Endothelial cell of umbilical vein (primary cell): ENCODE measurements around the gene DPYD. TPM values are rescaled to one million over a fixed set of nuclear protein-coding genes. Genes with fewer than 3 reads are reported as not detected.

Source experiments
- BruUV-seq: library from RNA; stranded (reverse); fragments of 400-500 nt; replicated peaks from 2 replicates; lab custom pipeline; 2021; lab: Mats Ljungman, UMichigan
- CTCF ChIA-PET: fragments of 300-600, 350-600 bp; sonication (Branson Sonifier 250); formaldehyde crosslinking; loops from one replicate; lab custom pipeline; 2021; ENCODE audit warnings: antibody characterized with exemption, inconsistent platforms; lab: Charles Lee
- POLR2A ChIA-PET: fragments of 300-600, 350-600 bp; sonication (Branson Sonifier 250); formaldehyde crosslinking; loops from one replicate; lab custom pipeline; 2021; ENCODE audit warnings: antibody characterized with exemption, inconsistent platforms; lab: Charles Lee
- DNase-seq: peaks from one replicate; pipeline ENCODE4 v3.0.0-alpha.2; 2011; ENCODE audit warnings: low read depth, low spot score
- FAIRE-seq: peaks from 2 replicates; lab custom pipeline; 2011; peaks lifted over from hg19 to GRCh38; lab: Jason Lieb, UNC
- H2AFZ ChIP-seq: 2 replicates; pipeline ENCODE4 v1.6.0; 2012; ENCODE audit warnings: low read depth, low read length, control low read depth, inconsistent platforms
- H3K27ac ChIP-seq: 2 replicates; pipeline ENCODE4 v1.5.1; 2011; ENCODE audit warnings: low read depth, mild to moderate bottlenecking, control low read depth, low read length, moderate library complexity; ENCODE audit not compliant: insufficient read depth
- H3K27me3 ChIP-seq, 2 experiments: 2 replicates each; pipeline versions ENCODE4 v1.6.0 to v1.6.1; 2011; ENCODE audit warnings: low read length in 2 of 2, mixed read lengths in 1 of 2; ENCODE audit not compliant: control insufficient read depth in 2 of 2, insufficient read depth in 2 of 2
- H3K36me3 ChIP-seq, 2 experiments: 2 replicates in 1 of 2; 3 replicates in 1 of 2; pipeline ENCODE4 v1.5.1; 2011; ENCODE audit warnings: low read length in 2 of 2, mild to moderate bottlenecking in 1 of 2, moderate library complexity in 1 of 2; ENCODE audit not compliant: control insufficient read depth in 2 of 2, insufficient read depth in 2 of 2; ENCODE audit errors: extremely low read depth in 1 of 2
- H3K4me1 ChIP-seq: 3 replicates; pipeline ENCODE4 v1.5.1; 2011; ENCODE audit warnings: mild to moderate bottlenecking, low read length; ENCODE audit not compliant: control insufficient read depth, insufficient read depth; ENCODE audit errors: extremely low read depth
- H3K4me2 ChIP-seq: 2 replicates; pipeline ENCODE4 v1.6.1; 2011; ENCODE audit warnings: low read length, control low read depth, mixed read lengths; ENCODE audit not compliant: insufficient read depth
- H3K4me3 ChIP-seq, 3 experiments: fragments of 200-600 bp in 1 of 3; sonication (generic), shearing (Covaris generic) in 1 of 3; replicated peaks in 1 of 3; 2 replicates each; pipeline ENCODE4 v1.5.1; 2011 to 2016; ENCODE audit warnings: control low read depth in 3 of 3, low read length in 3 of 3, mild to moderate bottlenecking in 2 of 3, inconsistent platforms in 1 of 3, low read depth in 1 of 3, moderate library complexity in 1 of 3; ENCODE audit not compliant: insufficient read depth in 1 of 3
- H3K79me2 ChIP-seq: 2 replicates; pipeline ENCODE4 v1.6.0; 2012; ENCODE audit warnings: low read length, inconsistent platforms; ENCODE audit not compliant: control insufficient read depth, insufficient read depth
- H3K9ac ChIP-seq: replicated peaks from 2 replicates; pipeline ENCODE3; 2011; ENCODE audit warnings: low read length, control low read depth; ENCODE audit not compliant: insufficient read depth; ENCODE audit errors: extremely low read depth
- H3K9me1 ChIP-seq: replicated peaks from 3 replicates; pipeline ENCODE4 v1.6.0; 2011; ENCODE audit warnings: mild to moderate bottlenecking, low read length; ENCODE audit not compliant: control insufficient read depth, insufficient read depth; ENCODE audit errors: extremely low read depth
- H3K9me3 ChIP-seq: replicated peaks from 2 replicates; pipeline ENCODE4 v1.5.1; 2012; ENCODE audit warnings: low read length, inconsistent platforms; ENCODE audit not compliant: control insufficient read depth, insufficient read depth
- H4K20me1 ChIP-seq: replicated peaks from 2 replicates; pipeline ENCODE3; 2011; ENCODE audit warnings: mild to moderate bottlenecking, low read length; ENCODE audit not compliant: control insufficient read depth, insufficient read depth; ENCODE audit errors: extremely low read depth
- CTCF ChIP-seq, 2 donors: IDR thresholded peaks; 1 replicate in 1 of 2; 2 replicates in 1 of 2; pipeline ENCODE4 v1.5.1; 2011; ENCODE audit warnings: low read length in 2 of 2, mild to moderate bottlenecking in 2 of 2, moderate library complexity in 2 of 2, control low read depth in 1 of 2, inconsistent platforms in 1 of 2, low read depth in 1 of 2; ENCODE audit not compliant: insufficient read depth in 1 of 2; ENCODE audit errors: extremely low read depth in 1 of 2
- EZH2 ChIP-seq: IDR thresholded peaks from 2 replicates; pipeline ENCODE4 v1.6.1; 2012; ENCODE audit warnings: borderline replicate concordance, low read depth, mild to moderate bottlenecking, moderate library complexity, low read length, inconsistent platforms; ENCODE audit not compliant: severe bottlenecking
- FOS ChIP-seq: IDR thresholded peaks from 2 replicates; pipeline ENCODE4 v1.6.1; 2011; ENCODE audit warnings: mild to moderate bottlenecking, low read length, moderate library complexity, borderline replicate concordance; ENCODE audit not compliant: insufficient read depth
- GATA2 ChIP-seq: IDR thresholded peaks from 2 replicates; pipeline ENCODE4 v1.7.0; 2011; ENCODE audit warnings: low read depth, mild to moderate bottlenecking, moderate library complexity, mixed read lengths, low read length; ENCODE audit not compliant: insufficient read length, insufficient read depth
- MAX ChIP-seq: IDR thresholded peaks from 2 replicates; pipeline ENCODE4 v1.6.1; 2011; ENCODE audit not compliant: insufficient read depth, insufficient read length
- MYC ChIP-seq: IDR thresholded peaks from one replicate; pipeline ENCODE4 v1.6.1; 2011; ENCODE audit warnings: mild to moderate bottlenecking, low read depth, low read length
- POLR2A ChIP-seq: IDR thresholded peaks from 2 replicates; pipeline ENCODE4 v1.6.1; 2012; ENCODE audit warnings: low read depth, mild to moderate bottlenecking, control low read depth, low read length
- dilution Hi-C: fragments of 300-500 bp; cut with MboI; formaldehyde crosslinking; loops from one replicate; pipeline ENCODE4 v1.15.0; 2019; ENCODE audit warnings: low sequenced_read_pairs; ENCODE audit not compliant: extremely low pct_ligation_motif_present
- intact Hi-C: fragments of 100-400 bp; cut with micrococcal nuclease; formaldehyde crosslinking; loops from one replicate; pipeline ENCODE4 v1.10.0; 2022
- polyA plus RNA-seq, 4 experiments: library from polyadenylated mRNA; depleted of rRNA in 3 of 4; stranded (reverse) in 3 of 4; unstranded in 1 of 4; fragments of >200 nt; gene quantifications; 2 replicates each; pipeline versions ENCODE4 v1.2.1 to v1.2.3, GENCODE V29; 2011 to 2012; ENCODE audit warnings: missing spikeins in 1 of 4
- total RNA-seq: library from RNA; stranded (reverse); gene quantifications from 2 replicates; pipeline ENCODE4 v1.2.3, GENCODE V29; 2021

Gene DPYD
- total and polyA plus RNA-seq, 2 donors (not counting 3 experiments of a cell fraction or from before 2014, with no cell fraction given): 4.6 to 15.1 TPM

- Histone ChIP-seq H2AFZ (no peak overlapping the region), H3K4me2 (no peak overlapping the region), H3K27ac (no peak overlapping the region), H3K9ac (no peak overlapping the region), H3K4me3 (no peak overlapping the region), H3K4me1 (no peaks in the 10 kb centered on the region), H3K36me3 (no peaks in the 10 kb centered on the region), H4K20me1 (no peaks in the 10 kb centered on the region), H3K27me3 (no peaks in the 10 kb centered on the region), H3K9me3 (no peaks in the 10 kb centered on the region), H3K9me1 (no peaks in the 10 kb centered on the region), H3K79me2 (no peaks in the 10 kb centered on the region)
- no peak for TF ChIP-seq GATA2
- DNase-seq: no peak
- no peak for FAIRE-seq
- POLR2A ChIA-PET: no interaction called here
- dilution Hi-C loops (no loop called here), intact Hi-C loops (no loop called here)
- CTCF ChIA-PET: no interaction called here
- BruUV-seq: no TSS peak
Observed at GRCh38 chr1:97654876-97655585, 265.8 kb downstream of the DPYD start.

GRCh38 chr1:97651250-97651649 is 269.6 kb downstream of the DPYD start:
- Histone ChIP-seq H3K4me2 (no peak overlapping the region), H3K9ac (no peak overlapping the region), H2AFZ (no peak overlapping the region), H3K79me2 (no peaks in the 10 kb centered on the region), H3K9me1 (no peaks in the 10 kb centered on the region), H3K27ac (no peak overlapping the region), H3K27me3 (no peaks in the 10 kb centered on the region), H3K36me3 (no peaks in the 10 kb centered on the region), H4K20me1 (no peaks in the 10 kb centered on the region), H3K4me1 (no peaks in the 10 kb centered on the region), H3K9me3 (no peaks in the 10 kb centered on the region), H3K4me3 (no peak overlapping the region)
- ChIA-PET POLR2A (no interaction called here), CTCF (interaction anchor here (1.2 to 1.4 kb wide), 2 partner anchors 19 to 513 kb away, joined by 3 to 4 read pairs; no protein-coding TSS in a partner anchor)
- TF ChIP-seq MAX (no peak), CTCF (IDR thresholded peaks at IDR 0.05; ENCODE audit: extremely low read depth in 1 of 2, insufficient read depth in 1 of 2, low read depth in 1 of 2, low read length in 2 of 2) (no peak), FOS (no peak), POLR2A (no peak), GATA2 (no peak), EZH2 (no peak), MYC (no peak)
- DNase-seq: no peak
- BruUV-seq: no TSS peak
- intact Hi-C loops (no loop called here), dilution Hi-C loops (no loop called here)
- no peak for FAIRE-seq
